ENCODE measurements around the gene EYA3.

- TF ChIP-seq CTCF (conservative IDR thresholded peaks at IDR 0.05) (no peak), ZFX (IDR thresholded peaks at IDR 0.05) (no peak)
Observed at GRCh38 chr1:27999055-27999454, 89.4 kb downstream of the EYA3 start.
